ENCODE data around the gene GRIN3B. TPM values are rescaled to one million over a fixed set of nuclear protein-coding genes. Genes with fewer than 3 reads are reported as not detected.

GRIN3B gene
- total and polyA plus RNA-seq, 9 of the 15 experiments (the other 6 are each of a cell fraction or from before 2014, with no cell fraction given), result 0.06 to 0.95 (median 0.19) TPM; not detected in 6

DNA sequence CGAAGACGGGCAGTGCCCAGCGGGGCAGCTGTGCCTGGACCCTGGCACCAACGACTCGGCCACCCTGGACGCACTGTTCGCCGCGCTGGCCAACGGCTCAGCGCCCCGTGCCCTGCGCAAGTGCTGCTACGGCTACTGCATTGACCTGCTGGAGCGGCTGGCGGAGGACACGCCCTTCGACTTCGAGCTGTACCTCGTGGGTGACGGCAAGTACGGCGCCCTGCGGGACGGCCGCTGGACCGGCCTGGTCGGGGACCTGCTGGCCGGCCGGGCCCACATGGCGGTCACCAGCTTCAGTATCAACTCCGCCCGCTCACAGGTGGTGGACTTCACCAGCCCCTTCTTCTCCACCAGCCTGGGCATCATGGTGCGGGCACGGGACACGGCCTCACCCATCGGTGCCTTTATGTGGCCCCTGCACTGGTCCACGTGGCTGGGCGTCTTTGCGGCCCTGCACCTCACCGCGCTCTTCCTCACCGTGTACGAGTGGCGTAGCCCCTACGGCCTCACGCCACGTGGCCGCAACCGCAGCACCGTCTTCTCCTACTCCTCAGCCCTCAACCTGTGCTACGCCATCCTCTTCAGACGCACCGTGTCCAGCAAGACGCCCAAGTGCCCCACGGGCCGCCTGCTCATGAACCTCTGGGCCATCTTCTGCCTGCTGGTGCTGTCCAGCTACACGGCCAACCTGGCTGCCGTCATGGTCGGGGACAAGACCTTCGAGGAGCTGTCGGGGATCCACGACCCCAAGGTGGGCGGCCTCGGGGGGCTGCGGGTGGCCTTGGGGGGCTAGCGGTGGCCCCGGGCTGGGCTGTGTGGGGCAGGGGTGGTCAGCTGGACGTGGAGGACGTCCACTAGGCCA lies 4.8 kb downstream of the GRIN3B start:
- Histone ChIP-seq H3K79me2 (ENCODE audit: control insufficient read depth, insufficient read depth, low read length) (no peaks in the 10 kb centered on the region), H3K4me3 (no peak overlapping the region), H4K20me1 (replicated peaks; ENCODE audit: control insufficient read depth, insufficient read depth, low read length) (no peaks in the 10 kb centered on the region), H3K9ac (ENCODE audit: insufficient read depth in 1 of 2, low read depth in 2 of 2, low read length in 2 of 2) (no peak overlapping the region), H3K36me3 (ENCODE audit: control insufficient read depth, insufficient read depth, low read length) (peaks cover 9% of the 10 kb centered on the region; the same call in 1 of the 3 replicates), H2AFZ (ENCODE audit: low read depth, low read length) (no peak overlapping the region), H3K4me2 (ENCODE audit: insufficient read depth, low read length) (no peak overlapping the region), H3K27ac (ENCODE audit: extremely low read depth, low read depth, low read length) (no peak overlapping the region), H3K9me1 (ENCODE audit: control insufficient read depth, insufficient read depth, low read length) (no peaks in the 10 kb centered on the region), H3K9me3 (replicated peaks; ENCODE audit: control insufficient read depth, insufficient read depth, low read depth, low read length) (no peaks in the 10 kb centered on the region), H3K27me3 (ENCODE audit: control insufficient read depth in 2 of 2, insufficient read depth in 2 of 2, low read length in 2 of 2) (no peaks in the 10 kb centered on the region), H3K4me1 (replicated peaks in 1 of 2; ENCODE audit: control insufficient read depth in 2 of 2, insufficient read depth in 2 of 2, low read length in 2 of 2) (peaks cover 0 to 74% of the 10 kb centered on the region in 2 experiments; a peak in 4 of 5 replicates)
- no TSS peak for BruUV-seq (replicated peaks)
- ChIA-PET POLR2A (interaction anchor here (1.7 to 2.1 kb wide), 2 partner anchors 9 to 21 kb away, joined by 5 to 6 read pairs; partner anchors contain the start of gene CNN2), CTCF (ENCODE audit: low intra/inter-chr PET ratio) (interaction anchor here (1.2 kb wide), 1 partner anchor 83 kb away, joined by 4 read pairs; no protein-coding TSS in a partner anchor)
- WGBS (ENCODE audit: insufficient coverage, low coverage, missing lambda C conversion rate), result 81% methylated on average over 44 of the region's 70 CpGs
- FAIRE-seq (no peak), ATAC-seq (no peak), DNase-seq (ENCODE audit: extremely low read depth in 1 of 4, low spot score in 3 of 4) (no peak)
- no peak for TF ChIP-seq YBX1 (IDR thresholded peaks at IDR 0.05)
- TF ChIP-seq, protein P1, sequence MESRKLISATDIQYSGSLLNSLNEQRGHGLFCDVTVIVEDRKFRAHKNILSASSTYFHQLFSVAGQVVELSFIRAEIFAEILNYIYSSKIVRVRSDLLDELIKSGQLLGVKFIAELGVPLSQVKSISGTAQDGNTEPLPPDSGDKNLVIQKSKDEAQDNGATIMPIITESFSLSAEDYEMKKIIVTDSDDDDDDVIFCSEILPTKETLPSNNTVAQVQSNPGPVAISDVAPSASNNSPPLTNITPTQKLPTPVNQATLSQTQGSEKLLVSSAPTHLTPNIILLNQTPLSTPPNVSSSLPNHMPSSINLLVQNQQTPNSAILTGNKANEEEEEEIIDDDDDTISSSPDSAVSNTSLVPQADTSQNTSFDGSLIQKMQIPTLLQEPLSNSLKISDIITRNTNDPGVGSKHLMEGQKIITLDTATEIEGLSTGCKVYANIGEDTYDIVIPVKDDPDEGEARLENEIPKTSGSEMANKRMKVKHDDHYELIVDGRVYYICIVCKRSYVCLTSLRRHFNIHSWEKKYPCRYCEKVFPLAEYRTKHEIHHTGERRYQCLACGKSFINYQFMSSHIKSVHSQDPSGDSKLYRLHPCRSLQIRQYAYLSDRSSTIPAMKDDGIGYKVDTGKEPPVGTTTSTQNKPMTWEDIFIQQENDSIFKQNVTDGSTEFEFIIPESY (CRISPR knock-in tag; IDR thresholded peaks at IDR 0.05), result peak; percentile 94
- no peak for TF ChIP-seq ILK (tag; IDR thresholded peaks at IDR 0.05; ENCODE audit: borderline replicate concordance, low read depth)
- TF ChIP-seq ZNF785 (CRISPR knock-in tag; IDR thresholded peaks at IDR 0.05), result no peak
- 0 out of 2 replicates have a peak, but pooled peaks have one; percentile 33 for TF ChIP-seq RBFOX2 (IDR thresholded peaks at IDR 0.05; ENCODE audit: low read depth, low read length)
- peak; percentile 60 for TF ChIP-seq POLR2G (IDR thresholded peaks at IDR 0.05; ENCODE audit: low read depth, low read length)
- TF ChIP-seq HNRNPL (IDR thresholded peaks at IDR 0.05; ENCODE audit: low read depth, low read length), result peak; percentile 95
- TF ChIP-seq, protein P2, sequence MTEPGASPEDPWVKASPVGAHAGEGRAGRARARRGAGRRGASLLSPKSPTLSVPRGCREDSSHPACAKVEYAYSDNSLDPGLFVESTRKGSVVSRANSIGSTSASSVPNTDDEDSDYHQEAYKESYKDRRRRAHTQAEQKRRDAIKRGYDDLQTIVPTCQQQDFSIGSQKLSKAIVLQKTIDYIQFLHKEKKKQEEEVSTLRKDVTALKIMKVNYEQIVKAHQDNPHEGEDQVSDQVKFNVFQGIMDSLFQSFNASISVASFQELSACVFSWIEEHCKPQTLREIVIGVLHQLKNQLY (CRISPR knock-in tag; conservative IDR thresholded peaks at IDR 0.05), result no peak
- intact Hi-C loops (cut with micrococcal nuclease) (no loop called here), in situ Hi-C loops (cut with MboI) (no loop called here)

Data from K562 (cell line).